Activated T-cell treated with anti-CD3 and anti-CD28 coated beads for 1 hour (primary cell): ENCODE data around the gene GPC4.
"Not testable (repeated sequence)": the region's sequence is repeated elsewhere in the genome, so short reads cannot be mapped to it uniquely, and the experiment has no call there.

ENCODE experiments used
- DNase-seq: peaks from one replicate; pipeline ENCODE4 v3.0.0-alpha.2; 2020; ENCODE audit warnings: low read depth

Gene GPC4

DNA sequence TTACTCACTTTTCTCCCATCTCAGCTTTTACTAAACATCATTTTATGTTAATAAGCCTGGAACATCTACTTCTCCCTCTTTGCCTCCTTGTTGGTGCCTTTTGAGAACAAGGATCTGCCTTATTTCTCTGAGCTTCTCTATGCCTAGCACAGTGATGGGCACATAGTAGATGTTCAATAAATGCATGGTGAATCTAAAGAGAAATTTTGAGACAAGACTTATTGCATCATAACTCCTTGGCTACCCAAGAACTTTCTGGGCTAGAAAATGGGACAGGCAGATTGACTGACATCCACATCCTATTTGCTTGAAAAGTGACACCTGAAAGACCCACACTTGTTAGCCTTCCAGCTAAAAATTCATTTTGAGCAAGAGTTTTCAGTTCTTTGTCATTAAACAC, 109.9 kb downstream of the GPC4 start:
- no peak for DNase-seq

DNA sequence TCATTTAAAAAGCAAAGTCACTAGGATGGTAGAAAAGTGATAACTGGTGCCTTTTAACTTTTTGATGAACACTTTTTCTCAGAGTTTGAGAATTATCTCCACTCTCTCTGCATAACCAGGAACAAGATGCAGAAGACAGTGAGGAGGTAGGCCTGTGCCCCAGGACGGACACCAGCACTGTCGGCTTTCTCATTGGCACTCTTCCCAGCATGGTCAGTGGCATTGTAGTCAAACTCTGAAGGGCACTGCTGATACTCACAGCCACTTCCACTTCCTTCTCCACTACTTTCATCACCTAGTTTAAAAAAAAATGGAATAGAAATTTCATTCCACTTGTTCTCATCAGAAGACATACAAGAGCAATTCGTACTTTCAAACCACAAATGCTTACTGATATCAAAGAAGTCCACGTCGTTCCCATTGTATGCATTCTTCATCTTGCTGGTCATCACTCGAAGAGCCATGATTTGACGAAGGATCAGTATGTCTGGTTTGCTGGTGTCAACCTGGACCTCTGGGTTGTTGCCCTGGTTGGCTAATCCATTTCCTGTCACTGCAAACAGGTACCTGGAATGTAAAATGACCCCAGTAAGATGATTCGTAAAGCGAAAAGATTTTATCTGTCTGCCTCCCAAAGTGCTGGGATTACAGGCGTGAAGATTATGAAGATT, 112.4 kb downstream of the GPC4 start:
- no peak for DNase-seq

DNA sequence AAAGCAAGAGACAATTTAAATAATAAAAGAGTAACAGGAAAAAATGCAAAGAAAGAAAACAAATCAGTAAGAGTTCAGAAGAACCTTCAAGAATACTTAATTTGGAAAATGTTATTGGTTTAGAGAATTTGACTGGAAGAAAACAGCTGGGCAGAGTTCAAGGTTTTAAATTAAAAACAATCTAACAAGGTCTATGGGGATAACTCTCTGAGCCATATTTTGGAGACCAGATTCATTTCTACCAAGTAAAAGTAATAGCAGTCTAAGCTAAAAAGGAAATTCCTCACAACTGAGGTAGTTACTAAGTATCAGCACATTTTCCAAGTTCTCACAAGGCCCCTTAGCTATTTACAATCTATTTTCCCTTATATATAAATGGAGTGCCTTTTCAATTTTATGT, 114.7 kb downstream of the GPC4 start:
- no peak for DNase-seq

DNA sequence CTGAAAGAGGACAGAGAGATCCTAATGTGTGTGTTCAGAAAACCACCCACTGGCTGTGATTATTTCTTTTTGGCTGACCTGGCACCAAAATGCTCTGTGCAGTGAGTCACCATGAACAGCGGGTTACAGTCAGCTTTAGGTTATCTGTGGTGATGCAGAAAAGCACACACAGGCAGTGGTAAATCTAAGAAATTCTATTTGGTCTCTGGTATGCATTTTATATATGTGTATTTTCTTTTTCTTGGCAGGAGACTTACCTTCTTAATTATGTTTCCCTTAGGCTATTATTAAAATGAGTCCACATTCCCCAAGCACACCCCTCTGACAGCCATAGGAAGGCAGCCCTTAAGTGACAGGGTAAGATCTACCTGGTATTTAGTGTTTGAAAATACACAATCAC, 118.0 kb downstream of the GPC4 start:
- DNase-seq: no peak

DNA sequence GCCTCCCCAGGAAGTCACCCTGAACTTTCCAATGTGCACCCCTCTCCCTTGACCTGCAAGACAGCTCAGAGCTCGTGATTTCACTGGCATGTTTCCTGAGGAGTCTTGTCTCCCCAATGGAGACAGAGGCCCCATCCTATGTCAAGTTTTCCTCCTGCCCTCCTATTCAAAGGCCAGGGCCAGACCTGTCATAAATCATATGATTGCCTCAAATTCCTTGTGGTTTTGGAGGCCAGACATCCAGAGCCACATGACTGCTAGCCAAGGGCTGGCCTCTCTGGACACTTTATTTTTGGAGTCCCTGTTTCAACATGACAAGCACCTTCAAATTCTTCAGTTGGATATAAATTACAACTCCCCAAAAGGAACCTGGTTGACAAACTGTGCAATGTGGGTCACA, 121.2 kb downstream of the GPC4 start:
- no peak for DNase-seq

DNA sequence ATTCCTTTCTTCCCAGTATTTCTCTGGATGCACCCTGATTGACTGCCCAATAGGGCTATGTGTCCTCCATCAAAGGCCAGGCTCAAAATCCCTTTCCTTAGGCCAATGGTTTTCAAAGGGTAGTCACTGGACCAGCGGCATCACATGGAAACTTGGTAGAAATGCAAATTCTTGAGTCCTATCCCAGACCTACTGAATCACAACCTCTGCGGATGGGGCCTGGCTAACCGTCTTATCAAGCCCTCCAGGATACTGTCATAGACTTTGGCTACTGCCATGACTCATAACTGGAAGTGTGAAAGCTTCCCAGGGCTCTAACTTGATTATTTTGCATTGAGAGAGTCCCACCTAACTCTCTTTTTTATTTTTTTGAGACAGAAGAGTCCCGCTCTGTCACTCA, 125.2 kb downstream of the GPC4 start:
- no peak for DNase-seq

DNA sequence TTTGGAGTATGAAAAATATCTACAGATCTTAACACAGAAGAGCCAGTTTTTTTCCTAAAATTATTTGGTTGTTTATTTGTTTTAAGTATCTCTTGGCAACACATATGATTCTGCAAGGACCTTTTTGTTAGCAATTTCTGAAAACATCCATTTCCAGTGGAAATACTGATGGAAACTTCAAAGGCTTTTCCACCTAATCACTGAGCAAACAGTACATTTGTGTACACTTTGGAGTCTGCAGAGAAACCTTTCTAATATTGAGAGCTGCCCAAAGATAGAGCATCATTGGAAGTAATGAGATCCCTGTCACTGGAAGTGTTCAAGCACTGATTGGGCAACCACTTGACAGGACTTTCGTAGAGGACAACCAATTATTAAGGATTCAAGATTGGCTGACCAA, 127.4 kb downstream of the GPC4 start:
- DNase-seq: no peak

DNA sequence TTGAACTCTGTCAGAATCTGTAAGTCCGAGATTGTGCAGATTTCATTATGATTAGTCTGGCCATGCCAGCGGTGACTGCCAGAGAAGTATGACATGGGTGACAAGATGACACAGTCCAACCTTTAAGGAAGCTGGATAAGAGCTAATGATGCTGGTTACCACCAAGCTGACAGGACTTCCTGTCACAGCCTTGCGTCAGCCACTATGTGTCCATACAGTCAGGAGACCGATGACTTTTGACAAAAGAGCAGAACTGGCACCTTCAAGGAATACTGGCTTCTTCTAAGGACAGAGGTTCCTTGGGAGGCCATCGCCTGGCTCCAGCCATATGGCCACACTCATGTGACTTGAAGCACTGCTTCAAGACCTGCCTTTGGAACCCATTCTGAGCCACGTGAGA, 129.9 kb downstream of the GPC4 start:
- no peak for DNase-seq

DNA sequence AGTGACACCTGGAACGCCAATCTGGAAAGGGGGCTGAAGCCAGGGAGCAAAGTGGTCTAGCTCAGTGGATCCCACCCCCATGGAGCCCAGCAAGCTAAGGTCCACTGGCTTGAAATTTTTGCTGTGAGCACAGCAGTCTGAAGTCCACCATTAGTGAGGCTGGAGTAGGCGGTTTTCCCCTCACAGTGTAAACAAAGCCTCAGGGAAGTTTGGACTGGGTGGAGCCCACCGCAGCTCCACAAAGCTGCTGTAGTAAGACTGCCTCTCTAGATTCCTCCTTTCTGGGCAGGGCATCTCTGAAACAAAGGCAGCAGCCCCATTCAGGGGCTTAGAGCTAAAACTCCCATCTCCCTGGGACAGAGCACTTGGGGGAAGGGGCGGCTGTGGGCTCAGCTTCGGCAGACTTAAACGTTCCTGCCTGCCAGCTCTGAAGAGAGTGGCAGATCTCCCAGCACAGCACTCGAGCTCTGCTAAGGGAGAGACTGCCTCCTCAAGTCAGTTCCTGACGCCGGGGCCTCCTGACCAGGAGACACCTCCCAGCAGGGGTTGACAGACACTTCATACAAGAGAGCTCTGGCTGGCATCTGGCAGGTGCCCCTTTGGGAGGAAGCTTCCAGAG, 136.1 kb downstream of the GPC4 start:
- not testable (repeated sequence) for DNase-seq

DNA sequence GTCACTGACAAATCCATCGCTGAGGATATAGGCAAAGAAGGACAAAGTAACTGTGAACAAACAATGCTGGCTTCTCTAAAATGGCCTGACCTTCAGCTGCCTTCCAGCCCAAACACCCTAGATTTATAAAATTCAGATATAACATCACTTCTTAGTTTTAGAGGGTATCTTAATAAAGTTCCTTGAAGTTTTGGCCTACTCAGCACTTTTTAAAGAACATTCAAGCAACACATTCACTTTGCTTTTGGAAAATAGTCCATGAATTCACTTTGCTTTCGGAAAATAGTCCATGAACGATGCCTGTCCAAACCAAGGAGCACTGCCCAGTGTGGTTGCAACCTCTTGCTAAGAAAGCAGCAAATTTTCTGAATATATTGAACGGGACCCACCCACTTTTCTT, 142.1 kb downstream of the GPC4 start:
- DNase-seq: no peak

DNA sequence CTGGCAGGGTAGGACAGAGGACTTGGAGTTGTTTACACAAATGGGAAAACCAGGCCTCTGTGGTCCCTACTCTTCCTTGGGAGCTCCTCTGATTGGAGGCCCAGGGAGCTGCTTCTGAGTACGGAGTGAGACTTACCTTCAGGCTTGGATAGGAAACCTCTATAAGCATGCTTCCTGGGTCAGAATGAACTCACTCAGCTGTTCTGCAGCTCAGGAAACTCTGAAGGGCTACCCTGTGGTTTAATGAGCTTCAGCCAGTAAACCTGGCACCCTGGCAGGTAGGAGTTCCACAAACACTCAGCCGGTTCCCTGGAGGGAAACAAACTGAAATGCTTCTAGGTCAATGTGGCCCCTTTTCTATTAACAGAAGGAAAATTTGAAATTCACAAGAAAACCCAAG, 146.1 kb downstream of the GPC4 start:
- no peak for DNase-seq

DNA sequence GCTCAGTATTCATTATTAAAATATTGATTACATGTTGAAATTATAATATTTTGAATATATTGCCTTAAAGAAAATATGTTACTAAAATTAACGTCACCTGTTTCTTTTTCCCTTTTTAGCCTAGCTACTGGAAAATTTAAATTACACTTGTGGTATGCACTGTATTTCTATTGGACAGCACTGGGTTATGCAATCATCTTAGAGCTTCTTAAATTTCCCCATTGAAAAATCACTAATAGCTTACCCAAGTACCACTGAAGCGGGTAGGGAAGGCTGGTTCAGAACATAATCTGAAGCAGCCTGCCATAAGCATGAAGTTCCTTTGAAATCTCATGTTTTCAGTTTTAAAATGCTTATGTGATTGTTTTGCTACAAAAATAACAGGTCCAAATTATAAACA, 147.7 kb downstream of the GPC4 start:
- no peak for DNase-seq

DNA sequence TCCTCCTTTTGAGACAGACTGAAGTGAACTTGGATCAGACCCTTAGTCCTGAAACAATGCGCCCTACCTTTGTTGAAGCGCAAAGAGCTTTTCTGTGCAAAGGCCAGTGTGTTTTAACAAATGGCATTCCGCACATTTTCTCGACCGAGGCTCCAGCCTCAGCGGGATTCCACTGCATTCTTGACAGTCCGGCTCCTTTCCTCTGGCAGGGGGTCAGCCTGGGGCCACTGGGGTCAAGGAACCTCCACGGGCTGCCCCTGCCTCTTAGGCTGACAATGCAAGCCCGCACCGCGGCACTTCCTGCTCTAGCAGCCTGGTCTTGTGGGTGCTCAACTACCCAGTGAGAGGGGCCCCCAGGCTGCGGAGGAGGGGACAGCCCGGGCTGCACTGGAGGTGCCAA, 150.0 kb downstream of the GPC4 start:
- DNase-seq: no peak

DNA sequence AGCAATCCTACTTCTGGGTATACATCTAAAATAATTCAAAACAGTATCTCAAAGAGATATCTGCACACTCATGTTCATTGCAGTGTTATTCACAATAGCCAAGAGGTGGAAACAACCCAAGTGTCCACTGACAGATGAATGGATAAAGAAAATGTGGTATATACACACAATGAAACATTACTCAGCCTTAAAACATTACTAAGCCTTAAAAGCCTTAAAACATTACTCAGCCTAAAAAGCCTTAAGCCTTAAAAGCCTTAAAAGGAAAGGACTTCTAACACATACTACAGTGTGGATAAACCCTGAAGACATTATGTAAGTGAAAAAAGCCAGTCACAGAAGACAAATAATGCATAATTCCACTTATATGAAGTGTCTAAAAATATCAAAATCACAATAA, 156.8 kb downstream of the GPC4 start:
- DNase-seq: no peak

DNA sequence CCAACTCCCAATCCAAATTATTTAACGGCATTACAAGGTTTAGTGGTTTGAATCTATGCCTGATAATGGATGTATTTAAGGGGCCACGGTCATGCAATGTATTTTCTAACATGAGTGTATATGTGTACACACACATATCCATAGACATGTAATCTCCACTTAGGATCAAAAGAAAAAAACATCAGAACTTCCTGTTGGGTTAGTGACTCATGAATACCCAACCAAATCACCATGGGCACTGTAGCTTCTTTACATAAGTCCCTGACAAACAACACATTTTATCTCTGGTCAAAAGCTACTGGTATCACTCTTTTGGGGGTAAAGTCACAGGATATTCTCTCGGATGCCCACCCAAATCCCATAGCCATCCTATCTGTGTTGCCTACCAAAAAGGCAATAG, 160.6 kb downstream of the GPC4 start:
- DNase-seq: no peak

DNA sequence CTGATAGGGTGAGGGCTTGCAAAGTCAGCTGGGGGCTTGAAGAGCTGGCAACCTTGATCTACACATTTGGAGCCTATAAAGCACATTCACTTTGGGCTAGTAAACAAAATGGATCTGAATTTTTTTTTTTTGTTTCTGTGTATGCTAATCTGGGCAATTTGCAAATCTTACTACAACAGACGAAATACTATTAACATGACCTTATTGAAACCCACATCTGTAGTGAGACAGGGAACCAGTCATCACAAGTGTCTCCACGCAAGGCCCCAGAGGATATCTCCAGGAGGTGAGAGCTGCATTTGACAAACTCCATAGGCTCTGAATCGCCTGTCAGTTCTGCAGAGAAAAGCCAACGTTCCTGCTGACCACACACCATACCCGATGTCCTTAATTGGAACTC, 164.1 kb downstream of the GPC4 start:
- no peak for DNase-seq

DNA sequence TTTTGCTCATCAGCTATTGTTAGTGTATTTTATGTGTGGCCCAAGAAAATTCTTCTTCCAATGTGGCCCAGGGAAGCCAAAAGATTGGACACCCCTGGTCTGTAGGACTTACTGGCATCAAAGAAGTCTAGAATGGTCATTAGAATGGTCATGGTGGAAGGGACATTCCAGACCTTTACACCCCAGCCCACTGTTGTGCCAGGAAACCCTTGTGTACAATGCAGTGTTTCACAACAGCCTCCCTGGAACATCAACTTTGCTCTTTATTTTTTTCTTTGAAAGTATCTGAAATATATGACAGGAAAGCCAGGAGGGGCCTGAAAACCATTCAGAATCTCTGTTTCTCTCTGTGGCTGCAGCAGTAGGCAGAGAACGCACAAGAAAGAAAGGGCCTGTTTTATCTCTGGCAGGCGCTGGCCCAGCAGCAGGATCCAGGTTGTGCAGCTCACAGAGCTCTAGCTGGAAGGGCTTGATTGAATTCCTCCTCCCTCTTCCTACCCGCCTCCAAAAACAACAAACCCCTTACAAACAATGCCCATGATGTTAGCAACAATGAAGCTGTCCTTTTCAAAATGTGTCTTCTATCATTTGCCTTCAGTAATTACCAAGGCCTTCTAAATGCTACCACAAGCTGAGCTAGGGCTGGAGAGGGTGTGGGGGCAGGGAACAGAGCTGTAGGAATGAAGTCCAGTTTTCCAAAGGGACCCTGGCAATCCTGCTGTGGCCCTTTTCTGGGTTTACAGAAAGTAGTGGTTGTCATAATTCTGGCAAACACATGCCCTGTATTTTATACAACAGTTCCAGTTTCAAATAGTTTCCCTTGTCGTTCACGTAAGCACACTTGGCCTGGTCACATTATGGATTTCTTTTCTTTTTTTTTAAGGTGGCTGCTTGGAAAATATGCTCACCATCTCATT, 164.8 kb downstream of the GPC4 start:
- DNase-seq: no peak
